Endothelial cell (in vitro differentiated cells): ENCODE measurements around the gene TTLL5. TPM values are rescaled to one million over a fixed set of nuclear protein-coding genes. Genes with fewer than 3 reads are reported as not detected.

Experiments
- DNase-seq: peaks from one replicate; pipeline ENCODE4 v3.0.0; 2021; ENCODE audit warnings: low spot score
- H3K27ac Mint-ChIP-seq: one replicate; pipeline ENCODE4 v1.8.0; 2021; ENCODE audit warnings: mixed read lengths, inconsistent platforms; ENCODE audit not compliant: unreplicated experiment
- H3K27me3 Mint-ChIP-seq: one replicate; pipeline ENCODE4 v1.8.0; 2021; ENCODE audit warnings: mild to moderate bottlenecking, moderate library complexity, mixed read lengths, inconsistent platforms; ENCODE audit not compliant: unreplicated experiment
- H3K36me3 Mint-ChIP-seq: one replicate; pipeline ENCODE4 v1.8.0; 2021; ENCODE audit warnings: mild to moderate bottlenecking, low read depth, mixed read lengths, inconsistent platforms; ENCODE audit not compliant: unreplicated experiment
- H3K4me1 Mint-ChIP-seq: one replicate; pipeline ENCODE4 v1.8.0; 2021; ENCODE audit warnings: mild to moderate bottlenecking, mixed read lengths, inconsistent platforms; ENCODE audit not compliant: unreplicated experiment
- H3K4me3 Mint-ChIP-seq: one replicate; pipeline ENCODE4 v1.8.0; 2021; ENCODE audit warnings: mild to moderate bottlenecking, mixed read lengths, inconsistent platforms; ENCODE audit not compliant: unreplicated experiment
- H3K9me3 Mint-ChIP-seq: one replicate; pipeline ENCODE4 v1.8.0; 2021; ENCODE audit warnings: mixed read lengths, inconsistent platforms; ENCODE audit not compliant: unreplicated experiment
- total RNA-seq: library from RNA; stranded (reverse); fragmentation: NEBNext Ultra II Directional; extraction: Animal tissue kit (Norgen Biotek cat#: 25700); gene quantifications from one replicate; pipeline ENCODE4 v1.2.1, GENCODE V29; 2021; ENCODE audit not compliant: unreplicated experiment
- TF ChIP-seq, protein P1 (sequence below): fragments of 200-600 bp; sonication (generic); IDR thresholded peaks from one replicate; pipeline ENCODE4 v1.5.0; 2021; ENCODE audit warnings: antibody characterized with exemption; ENCODE audit not compliant: unreplicated experiment

TTLL5 gene
- total RNA-seq, 1 donor from 2014 or later, result 62.8 TPM

DNA sequence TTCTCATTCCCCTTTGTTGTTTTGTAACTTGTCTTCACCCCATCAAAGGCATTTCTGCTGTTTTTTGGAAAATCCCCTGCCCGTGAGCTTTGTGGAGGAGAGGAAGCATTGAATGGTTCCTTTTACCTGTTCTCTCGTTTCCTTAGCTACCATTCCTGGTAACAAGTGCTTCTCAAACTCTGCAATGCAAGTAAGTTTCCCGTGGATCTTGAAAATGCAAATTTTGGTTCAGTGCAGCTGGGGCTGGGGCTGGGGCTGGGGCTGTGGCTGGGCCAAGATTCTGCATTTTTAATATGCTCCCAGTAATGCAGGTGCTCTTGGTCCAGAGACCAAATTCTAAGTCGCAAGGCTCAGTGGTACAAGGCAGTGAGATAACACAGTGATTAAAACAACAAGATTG lies 151.6 kb downstream of the TTLL5 start:
- peaks cover 19% of the 10 kb centered on the region for H3K4me1 Mint-ChIP-seq
- TF ChIP-seq, protein P1, sequence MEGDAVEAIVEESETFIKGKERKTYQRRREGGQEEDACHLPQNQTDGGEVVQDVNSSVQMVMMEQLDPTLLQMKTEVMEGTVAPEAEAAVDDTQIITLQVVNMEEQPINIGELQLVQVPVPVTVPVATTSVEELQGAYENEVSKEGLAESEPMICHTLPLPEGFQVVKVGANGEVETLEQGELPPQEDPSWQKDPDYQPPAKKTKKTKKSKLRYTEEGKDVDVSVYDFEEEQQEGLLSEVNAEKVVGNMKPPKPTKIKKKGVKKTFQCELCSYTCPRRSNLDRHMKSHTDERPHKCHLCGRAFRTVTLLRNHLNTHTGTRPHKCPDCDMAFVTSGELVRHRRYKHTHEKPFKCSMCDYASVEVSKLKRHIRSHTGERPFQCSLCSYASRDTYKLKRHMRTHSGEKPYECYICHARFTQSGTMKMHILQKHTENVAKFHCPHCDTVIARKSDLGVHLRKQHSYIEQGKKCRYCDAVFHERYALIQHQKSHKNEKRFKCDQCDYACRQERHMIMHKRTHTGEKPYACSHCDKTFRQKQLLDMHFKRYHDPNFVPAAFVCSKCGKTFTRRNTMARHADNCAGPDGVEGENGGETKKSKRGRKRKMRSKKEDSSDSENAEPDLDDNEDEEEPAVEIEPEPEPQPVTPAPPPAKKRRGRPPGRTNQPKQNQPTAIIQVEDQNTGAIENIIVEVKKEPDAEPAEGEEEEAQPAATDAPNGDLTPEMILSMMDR, result no peak
- H3K36me3 Mint-ChIP-seq, result peaks cover 20% of the 10 kb centered on the region
- H3K9me3 Mint-ChIP-seq, result peaks cover 3% of the 10 kb centered on the region
- no peak for DNase-seq
- H3K27me3 Mint-ChIP-seq, result no peaks in the 10 kb centered on the region
- H3K4me3 Mint-ChIP-seq, result no peak overlapping the region
- peak overlapping the region; percentile 98 for H3K27ac Mint-ChIP-seq

DNA sequence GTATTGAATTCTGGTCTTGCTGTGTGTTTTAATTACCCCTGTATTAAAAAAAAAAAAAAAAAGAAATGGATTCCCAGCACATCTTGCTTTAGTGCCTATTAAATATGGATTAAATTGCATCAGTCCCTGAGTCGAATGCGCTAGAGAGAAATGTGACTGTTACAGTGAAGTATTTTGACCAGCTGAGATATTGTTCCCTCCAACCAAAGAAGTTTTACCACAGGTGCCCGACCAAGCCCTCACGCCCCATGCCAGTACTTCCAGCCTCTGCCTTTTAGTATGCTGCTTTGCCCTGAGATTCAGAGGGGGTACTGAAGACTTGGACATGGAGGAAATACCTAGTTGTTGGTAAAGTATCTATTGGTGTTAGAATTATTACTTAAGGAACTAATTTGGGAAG lies 159.7 kb downstream of the TTLL5 start:
- Mint-ChIP-seq H3K4me3 (no peak overlapping the region), H3K27me3 (no peaks in the 10 kb centered on the region), H3K4me1 (no peaks in the 10 kb centered on the region), H3K9me3 (no peaks in the 10 kb centered on the region), H3K36me3 (peaks cover 10% of the 10 kb centered on the region), H3K27ac (no peak overlapping the region)
- TF ChIP-seq, protein P1, result no peak
- DNase-seq, result no peak

DNA sequence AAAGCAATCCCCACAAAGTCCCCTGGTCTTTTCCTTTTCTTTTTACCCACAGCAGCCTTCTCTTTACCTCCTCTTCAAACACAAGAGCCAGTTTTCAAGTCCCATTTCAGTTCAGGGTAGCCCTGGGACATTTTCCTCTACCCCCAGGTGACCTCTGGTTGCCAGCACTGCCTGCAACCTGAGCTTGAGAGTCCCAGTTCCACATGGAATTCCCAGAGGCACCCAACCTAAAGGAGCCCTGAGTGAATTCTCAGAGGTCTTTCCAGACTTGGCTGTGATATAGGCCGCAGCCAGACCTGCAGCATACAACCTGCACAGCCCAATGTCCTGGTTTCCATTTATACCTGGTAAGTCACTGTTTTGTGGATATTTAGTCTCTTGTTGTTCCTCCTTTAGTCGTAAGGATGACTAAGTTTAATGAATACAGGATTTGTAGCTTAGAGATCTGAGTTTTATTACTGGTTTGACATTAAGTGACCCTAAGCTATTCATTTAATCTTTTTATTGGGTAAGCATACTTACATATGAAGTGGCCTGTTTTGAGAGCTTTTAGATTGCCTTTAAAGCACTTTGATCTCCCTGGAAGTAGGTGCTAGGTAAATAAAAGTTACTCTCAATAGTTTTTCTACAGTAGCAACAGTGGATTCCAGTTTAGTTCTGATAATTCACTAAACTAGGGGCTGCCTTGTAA lies 160.9 kb downstream of the TTLL5 start:
- H3K4me3 Mint-ChIP-seq, result no peak overlapping the region
- H3K27me3 Mint-ChIP-seq, result no peaks in the 10 kb centered on the region
- H3K27ac Mint-ChIP-seq, result no peak overlapping the region
- TF ChIP-seq, protein P1, result no peak
- peaks cover 10% of the 10 kb centered on the region for H3K36me3 Mint-ChIP-seq
- H3K9me3 Mint-ChIP-seq, result no peaks in the 10 kb centered on the region
- no peak for DNase-seq
- no peaks in the 10 kb centered on the region for H3K4me1 Mint-ChIP-seq

DNA sequence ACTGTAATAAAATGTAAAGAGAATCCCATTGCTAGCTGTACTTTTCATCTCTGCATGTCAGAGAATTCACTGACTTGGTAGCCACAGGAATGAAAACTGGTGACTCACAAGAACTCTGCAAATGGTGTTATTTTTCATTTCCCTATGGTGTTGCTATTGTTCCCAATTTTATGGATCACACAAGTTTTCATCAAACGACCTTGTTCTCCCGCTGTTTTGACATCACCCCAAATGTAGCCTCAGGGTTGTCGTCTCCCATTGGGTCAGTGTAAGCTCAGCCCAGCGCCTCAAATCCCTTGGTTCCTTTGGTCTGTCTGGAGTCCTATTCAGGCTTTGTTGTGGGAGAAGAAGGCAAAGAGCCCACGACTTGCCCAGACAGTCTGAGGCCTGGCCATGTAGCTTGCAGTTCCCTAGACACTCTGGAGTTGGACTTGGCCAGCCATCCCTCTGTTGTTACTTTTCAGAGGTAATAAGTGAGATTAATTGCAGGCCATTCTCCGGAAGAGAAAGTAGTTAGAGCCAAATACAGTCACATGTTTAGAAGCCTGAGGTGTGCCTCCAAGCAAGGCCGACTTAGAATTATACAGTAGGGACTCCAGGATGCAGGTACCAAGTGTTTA lies 161.6 kb downstream of the TTLL5 start:
- no peaks in the 10 kb centered on the region for H3K9me3 Mint-ChIP-seq
- no peak overlapping the region for H3K27ac Mint-ChIP-seq
- peaks cover 5% of the 10 kb centered on the region for H3K36me3 Mint-ChIP-seq
- TF ChIP-seq, protein P1, result no peak
- DNase-seq, result no peak
- H3K4me3 Mint-ChIP-seq, result no peak overlapping the region
- H3K27me3 Mint-ChIP-seq, result no peaks in the 10 kb centered on the region
- H3K4me1 Mint-ChIP-seq, result no peaks in the 10 kb centered on the region

DNA sequence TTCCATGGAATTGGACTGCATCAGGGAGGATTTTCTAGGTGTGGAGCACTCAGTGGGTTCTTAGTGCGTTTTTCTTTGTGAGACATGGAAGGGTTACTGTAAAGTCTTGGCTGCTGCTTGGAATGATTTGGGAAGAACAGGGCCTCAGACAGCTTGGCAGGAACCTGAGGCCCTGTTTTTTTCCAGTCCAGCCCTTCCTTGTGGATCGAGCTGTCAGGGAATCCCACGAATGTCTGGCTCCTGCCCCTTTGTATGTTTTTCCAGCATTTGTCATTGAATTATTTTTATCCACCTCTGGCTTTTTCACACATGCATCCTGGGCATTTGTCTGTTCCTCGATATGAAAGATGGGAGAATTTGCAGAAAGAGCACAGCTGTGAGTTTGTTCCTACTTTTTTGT lies 162.3 kb downstream of the TTLL5 start:
- no peak overlapping the region for H3K27ac Mint-ChIP-seq
- no peak overlapping the region for H3K4me3 Mint-ChIP-seq
- no peaks in the 10 kb centered on the region for H3K27me3 Mint-ChIP-seq
- TF ChIP-seq, protein P1, result no peak
- no peaks in the 10 kb centered on the region for H3K9me3 Mint-ChIP-seq
- no peak for DNase-seq
- no peaks in the 10 kb centered on the region for H3K4me1 Mint-ChIP-seq
- H3K36me3 Mint-ChIP-seq, result peaks cover 5% of the 10 kb centered on the region
